Suppressor macrophage treated with lipopolysaccharide for 1 hour (primary cell): ENCODE measurements around the gene NKX2-8.
"Not testable (repeated sequence)": the region's sequence is repeated elsewhere in the genome, so short reads cannot be mapped to it uniquely, and the experiment has no call there.

Source experiments
- DNase-seq, 3 donors: peaks; one replicate each; pipeline ENCODE4 v3.0.0-alpha.2; 2020 to 2022

The NKX2-8 gene

GRCh38 chr14:36579573-36580140, 2.8 kb downstream of the NKX2-8 start:
- no peak for DNase-seq

GRCh38 chr14:36579001-36579555, 3.3 kb downstream of the NKX2-8 start:
- DNase-seq, result no peak

DNA sequence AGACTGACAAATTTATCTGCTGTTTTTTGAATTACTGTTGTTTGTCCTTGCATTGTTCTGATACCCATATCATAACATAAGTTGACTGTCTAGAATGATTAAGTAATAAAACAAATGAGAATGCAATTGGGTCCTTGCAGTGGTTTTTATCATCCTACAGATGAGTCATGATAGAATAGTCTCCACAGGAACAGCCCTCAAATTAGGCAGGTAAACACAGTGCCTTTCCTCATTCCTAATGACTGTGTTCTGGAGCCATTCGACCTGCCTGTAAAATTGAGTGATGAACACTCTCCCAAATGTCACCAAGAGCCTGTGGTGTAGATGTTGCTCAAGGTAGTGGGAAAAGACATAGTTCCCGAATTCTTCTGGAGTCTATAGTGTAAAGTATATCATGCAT, 12.3 kb downstream of the NKX2-8 start:
- DNase-seq, result no peak

GRCh38 chr14:36556811-36557433, 25.5 kb downstream of the NKX2-8 start:
- peak in 2 of 3 donors; percentile 36 to 45 for DNase-seq

GRCh38 chr14:36555998-36556743, 26.2 kb downstream of the NKX2-8 start:
- no peak for DNase-seq

DNA sequence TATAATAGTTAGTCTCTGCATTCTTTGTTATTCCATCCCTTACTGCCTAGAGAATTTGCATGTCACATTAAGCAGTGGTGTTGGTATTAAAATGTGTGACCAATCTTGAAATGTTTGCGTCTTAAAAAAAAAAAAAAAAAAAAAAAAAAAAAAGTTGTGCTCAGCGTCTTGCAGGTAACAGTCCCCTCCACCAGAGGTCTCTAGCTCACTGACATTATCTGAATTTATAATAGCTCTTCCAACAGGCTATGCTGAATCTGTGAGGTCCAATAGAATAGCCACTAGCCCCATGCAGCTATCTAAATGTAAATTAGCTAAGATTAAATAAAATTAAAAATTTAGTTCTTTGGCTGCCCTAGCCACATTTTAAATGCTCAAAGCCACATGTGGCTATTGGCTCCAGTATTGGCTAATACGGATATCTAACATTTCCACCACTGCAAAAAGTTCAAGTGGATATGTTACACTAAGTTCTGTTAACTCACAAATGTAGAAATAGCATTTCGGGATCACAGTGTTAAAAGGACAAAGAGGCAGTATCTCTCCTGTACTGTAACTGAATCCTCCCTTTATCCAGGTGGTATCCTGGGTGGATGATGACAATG, 28.7 kb downstream of the NKX2-8 start:
- peak; percentile 37 to 50 (median 42) for DNase-seq

- DNase-seq, result no peak
These were observed 31.5 kb downstream of the NKX2-8 start for GRCh38 chr14:36550899-36551298.

- DNase-seq, result not testable (repeated sequence)
These were observed 38.1 kb downstream of the NKX2-8 start for GRCh38 chr14:36544280-36544679.

- no peak for DNase-seq
These were observed 44.4 kb downstream of the NKX2-8 start for GRCh38 chr14:36538051-36538450.
